ENCODE measurements around the gene RASGRP1.

Gene RASGRP1

GRCh38 chr15:38535491-38536200 lies 29.0 kb downstream of the RASGRP1 start:
- DNase-seq (ENCODE audit: low read depth): no peak

- DNase-seq (ENCODE audit: low read depth): no peak
These were observed 29.9 kb downstream of the RASGRP1 start for GRCh38 chr15:38534691-38535090.

- DNase-seq (ENCODE audit: low read depth): no peak
These were observed 30.7 kb downstream of the RASGRP1 start for GRCh38 chr15:38533926-38534325.

- DNase-seq (ENCODE audit: low read depth): no peak
These were observed 31.1 kb downstream of the RASGRP1 start for GRCh38 chr15:38533416-38533915.

- DNase-seq (ENCODE audit: low read depth): no peak
These were observed 31.9 kb downstream of the RASGRP1 start for GRCh38 chr15:38532728-38533127.

GRCh38 chr15:38531509-38531908 lies 33.1 kb downstream of the RASGRP1 start:
- no peak for DNase-seq (ENCODE audit: low read depth)

- no peak for DNase-seq (ENCODE audit: low read depth)
These were observed 34.5 kb downstream of the RASGRP1 start for GRCh38 chr15:38530113-38530512.

GRCh38 chr15:38528294-38528693 lies 36.3 kb downstream of the RASGRP1 start:
- DNase-seq (ENCODE audit: low read depth): no peak

- DNase-seq (ENCODE audit: low read depth): no peak
These were observed 38.5 kb downstream of the RASGRP1 start for GRCh38 chr15:38526158-38526557.

GRCh38 chr15:38525489-38525888 lies 39.1 kb downstream of the RASGRP1 start:
- no peak for DNase-seq (ENCODE audit: low read depth)

- DNase-seq (ENCODE audit: low read depth): no peak
These were observed 40.5 kb downstream of the RASGRP1 start for GRCh38 chr15:38524156-38524555.

GRCh38 chr15:38522922-38523321 lies 41.7 kb downstream of the RASGRP1 start:
- no peak for DNase-seq (ENCODE audit: low read depth)

GRCh38 chr15:38521316-38521715 lies 43.3 kb downstream of the RASGRP1 start:
- no peak for DNase-seq (ENCODE audit: low read depth)

GRCh38 chr15:38520035-38520434 lies 44.6 kb downstream of the RASGRP1 start:
- no peak for DNase-seq (ENCODE audit: low read depth)

GRCh38 chr15:38518084-38518483 lies 46.5 kb downstream of the RASGRP1 start:
- no peak for DNase-seq (ENCODE audit: low read depth)

- no peak for DNase-seq (ENCODE audit: low read depth)
These were observed 47.2 kb downstream of the RASGRP1 start for GRCh38 chr15:38517312-38517975.

GRCh38 chr15:38516626-38517025 lies 48.0 kb downstream of the RASGRP1 start:
- no peak for DNase-seq (ENCODE audit: low read depth)

GRCh38 chr15:38514601-38515000 lies 50.0 kb downstream of the RASGRP1 start:
- DNase-seq (ENCODE audit: low read depth): no peak

GRCh38 chr15:38512901-38513300 lies 51.7 kb downstream of the RASGRP1 start:
- DNase-seq (ENCODE audit: low read depth): no peak

GRCh38 chr15:38509152-38509551 lies 55.5 kb downstream of the RASGRP1 start:
- DNase-seq (ENCODE audit: low read depth): no peak

GRCh38 chr15:38508647-38509046 lies 56.0 kb downstream of the RASGRP1 start:
- no peak for DNase-seq (ENCODE audit: low read depth)

- no peak for DNase-seq (ENCODE audit: low read depth)
These were observed 57.0 kb downstream of the RASGRP1 start for GRCh38 chr15:38507570-38507969.

GRCh38 chr15:38506997-38507396 lies 57.6 kb downstream of the RASGRP1 start:
- no peak for DNase-seq (ENCODE audit: low read depth)
